Bone marrow (tissue), 2 donors: ENCODE data around the gene PER2.
A peak's percentile ranks its signal among the peaks of the same experiment; 100 is the strongest.
"Not testable (repeated sequence)": the region's sequence is repeated elsewhere in the genome, so short reads cannot be mapped to it uniquely, and the experiment has no call there.

Source experiments
- DNase-seq, 2 donors: peaks; one replicate each; lab custom pipeline; 2025; lab: John Stamatoyannopoulos, UW

The PER2 gene

GRCh38 chr2:238288650-238289573 lies 502 bp upstream of the PER2 start:
- DNase-seq = peak; percentile 86 to 93

- no peak for DNase-seq
These were observed 1.2 kb downstream of the PER2 start for GRCh38 chr2:238286987-238287736.

- DNase-seq = no peak
These were observed 1.9 kb downstream of the PER2 start for GRCh38 chr2:238286551-238286950.

DNA sequence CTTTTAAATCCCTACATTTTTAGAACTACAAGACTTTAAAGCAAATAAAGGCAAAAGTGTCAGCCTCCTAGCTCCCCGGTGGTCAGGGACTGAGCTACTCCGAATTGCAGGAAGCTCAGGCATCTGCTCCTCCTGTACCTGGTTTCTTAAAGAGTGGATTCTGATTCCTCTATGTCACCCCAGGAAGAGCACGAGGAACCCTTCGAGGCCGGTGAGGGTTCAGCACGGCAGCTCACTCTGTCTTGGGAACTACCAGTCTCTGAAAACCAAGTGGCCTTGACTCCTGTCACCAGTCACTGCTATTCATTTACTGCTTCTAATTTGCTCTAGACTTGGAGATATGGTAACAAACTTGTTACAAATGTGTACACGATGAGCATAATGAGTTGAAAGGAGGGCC lies 2.3 kb downstream of the PER2 start:
- DNase-seq = no peak

- no peak for DNase-seq
These were observed 2.7 kb downstream of the PER2 start for GRCh38 chr2:238285653-238286082.

DNA sequence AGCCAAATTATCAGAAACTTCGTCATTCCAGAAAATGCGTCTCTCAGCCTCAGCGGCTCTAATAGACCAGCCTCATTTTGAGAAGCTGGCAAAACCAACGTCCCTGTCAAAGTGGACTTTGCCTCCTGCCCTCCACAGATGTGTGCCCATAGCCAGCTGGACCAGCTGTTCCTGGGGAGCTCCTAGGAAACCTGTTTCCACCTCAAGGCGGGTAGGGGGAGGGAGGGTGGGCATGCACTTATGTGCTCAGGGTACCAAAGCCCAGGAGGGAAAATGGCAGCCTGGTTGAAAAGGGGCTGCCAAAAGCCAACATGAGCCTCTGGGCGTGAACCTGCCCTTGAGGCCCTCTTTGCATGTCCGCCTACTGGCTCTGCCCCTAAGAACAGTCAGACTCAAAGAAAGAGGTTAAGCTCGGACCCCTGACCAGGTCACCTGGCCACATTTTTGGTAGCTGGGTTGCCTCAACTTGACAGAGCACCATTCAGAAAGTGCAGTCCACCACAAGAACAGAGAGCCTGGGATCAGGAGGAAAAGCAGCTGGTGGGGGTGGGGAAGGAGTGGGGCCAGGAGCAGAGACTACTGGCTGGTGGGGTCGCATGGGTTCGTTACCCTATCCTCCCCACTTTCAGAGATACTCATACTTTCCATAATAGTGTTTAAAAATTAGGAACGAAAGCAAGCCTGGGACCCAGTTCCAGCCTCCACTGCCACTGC lies 3.5 kb downstream of the PER2 start:
- no peak for DNase-seq

DNA sequence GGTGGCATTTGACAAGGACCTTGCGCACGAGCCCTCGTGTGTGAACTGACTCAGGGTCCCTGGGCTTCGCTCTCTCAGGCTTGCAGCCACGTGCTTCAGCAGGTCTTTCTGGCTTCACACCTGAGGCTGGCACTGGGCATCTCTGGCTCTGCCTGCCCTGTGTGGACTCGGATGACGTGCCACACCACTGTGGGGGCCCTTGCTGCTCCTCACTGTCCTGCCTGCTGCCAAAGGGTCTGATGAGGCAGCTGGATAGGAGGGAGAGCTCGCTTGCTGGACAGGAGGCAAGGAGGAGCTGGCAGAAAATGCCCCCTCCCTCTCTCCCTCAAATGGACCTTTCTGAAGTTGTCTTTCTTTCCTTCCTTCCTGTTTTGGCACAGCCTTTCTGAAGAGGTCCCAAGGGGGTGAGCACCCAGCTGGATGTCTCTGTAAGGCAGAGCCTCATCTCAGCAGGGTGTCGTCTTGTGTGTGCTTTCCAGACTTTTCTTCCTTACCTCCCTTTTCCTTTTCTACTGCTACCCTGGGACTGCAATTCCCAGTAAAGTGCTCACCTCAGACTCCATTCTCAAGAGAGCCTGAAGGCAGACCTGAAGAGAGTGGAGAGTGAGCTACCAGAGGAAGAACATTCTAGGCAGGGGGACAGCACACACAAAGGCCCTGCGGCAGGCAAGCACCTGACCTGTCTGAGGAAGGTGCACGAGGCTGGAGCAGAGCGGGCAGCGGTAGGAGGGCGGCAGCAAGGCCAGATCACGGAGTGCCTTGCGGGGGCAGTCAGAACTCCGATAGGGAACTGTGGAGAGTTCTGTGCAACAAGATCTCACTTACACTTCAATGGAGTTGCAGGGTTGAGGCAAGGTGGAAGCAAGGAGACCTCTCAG lies 5.3 kb downstream of the PER2 start:
- DNase-seq = no peak

DNA sequence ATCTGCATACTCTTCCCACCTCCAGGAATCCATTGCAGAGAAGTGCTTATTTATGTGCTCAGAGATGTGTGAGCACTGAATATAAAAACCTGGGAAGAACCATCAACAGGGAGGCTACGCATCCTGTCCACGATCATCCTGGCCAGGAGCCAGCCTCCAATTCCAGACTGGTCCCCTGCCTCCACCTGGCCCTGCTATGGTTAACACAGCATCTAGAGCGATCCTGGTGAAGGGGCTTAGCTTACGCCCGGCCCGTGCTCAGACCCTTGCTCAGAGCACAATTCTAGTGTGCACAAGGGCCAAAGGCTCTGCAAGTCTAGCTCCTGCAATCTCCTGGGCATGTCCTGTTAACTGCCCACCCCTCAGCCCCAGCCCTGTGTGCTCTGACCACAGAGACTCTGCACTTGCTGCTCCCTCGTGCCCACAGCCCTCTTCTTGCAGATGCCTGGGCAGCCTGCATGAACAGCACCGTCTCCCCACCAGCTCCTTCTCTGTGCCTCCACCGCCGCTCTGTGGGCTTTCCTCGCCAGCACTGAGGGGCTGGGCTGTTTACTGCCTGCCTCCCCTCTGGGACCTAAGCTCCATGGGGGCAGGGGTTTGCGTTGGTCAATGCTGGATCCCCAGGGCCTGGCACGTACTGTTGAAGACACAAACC lies 6.5 kb downstream of the PER2 start:
- no peak for DNase-seq

- DNase-seq = no peak
These were observed 8.2 kb downstream of the PER2 start for GRCh38 chr2:238280083-238280825.

GRCh38 chr2:238279324-238279682 lies 9.1 kb downstream of the PER2 start:
- DNase-seq = no peak

- DNase-seq = no peak
These were observed 9.6 kb downstream of the PER2 start for GRCh38 chr2:238278626-238279323.

- DNase-seq = no peak
These were observed 10.7 kb downstream of the PER2 start for GRCh38 chr2:238277695-238278094.

DNA sequence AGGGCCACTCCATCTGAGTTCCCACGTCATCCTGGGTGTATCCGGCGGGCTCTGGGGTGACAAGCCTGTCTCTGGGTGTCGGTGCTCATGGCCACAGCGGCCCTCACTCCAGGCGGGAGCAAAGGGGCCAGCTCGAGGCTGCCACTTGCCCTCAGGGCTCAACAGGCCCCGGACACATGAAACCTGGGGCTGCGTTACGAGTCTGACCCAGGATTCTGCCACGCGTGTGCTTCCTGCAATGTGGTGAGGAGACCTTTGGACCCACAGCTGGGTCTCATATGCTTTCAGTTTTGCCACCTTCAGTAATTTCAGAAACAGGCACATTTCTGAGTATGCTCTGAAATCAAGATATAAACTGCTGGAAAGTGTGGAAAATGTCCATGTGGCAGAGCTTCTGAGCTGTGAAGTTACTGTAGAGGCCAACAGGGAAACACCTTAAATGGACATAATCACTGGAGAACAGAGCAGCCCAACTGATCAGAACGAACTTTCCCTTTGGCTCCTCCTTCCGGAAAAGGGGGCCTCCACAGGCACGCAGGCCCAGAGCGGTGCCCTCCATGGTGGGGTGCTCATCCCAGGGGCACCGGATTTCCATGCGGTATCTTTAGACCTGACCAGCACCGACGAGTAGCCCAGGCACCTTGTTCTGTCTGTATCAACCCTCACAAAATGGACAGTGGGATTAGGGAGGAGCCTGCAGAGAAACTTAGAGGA lies 14.1 kb downstream of the PER2 start:
- no peak for DNase-seq

GRCh38 chr2:238273433-238273832 lies 15.0 kb downstream of the PER2 start:
- DNase-seq = not testable (repeated sequence)

DNA sequence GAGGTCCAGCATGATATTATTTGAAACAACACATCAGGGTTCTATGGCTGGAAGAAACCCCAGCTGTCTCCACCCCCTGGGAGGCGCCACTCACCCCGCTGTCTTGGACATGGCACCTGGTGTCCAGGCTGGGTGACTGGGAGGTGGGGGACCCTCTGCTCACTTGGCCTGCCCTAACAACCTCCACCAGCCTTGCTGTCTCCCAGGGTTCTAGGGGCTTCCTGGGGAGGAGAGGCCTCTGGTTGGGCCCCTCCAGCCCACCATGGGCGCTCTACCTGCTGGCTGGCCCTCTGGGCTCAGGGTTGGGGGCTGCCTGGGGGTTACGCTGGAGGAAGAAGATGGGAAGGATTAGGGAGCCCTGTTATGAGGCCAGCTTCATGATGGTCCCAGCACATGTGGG lies 16.3 kb downstream of the PER2 start:
- DNase-seq = no peak

DNA sequence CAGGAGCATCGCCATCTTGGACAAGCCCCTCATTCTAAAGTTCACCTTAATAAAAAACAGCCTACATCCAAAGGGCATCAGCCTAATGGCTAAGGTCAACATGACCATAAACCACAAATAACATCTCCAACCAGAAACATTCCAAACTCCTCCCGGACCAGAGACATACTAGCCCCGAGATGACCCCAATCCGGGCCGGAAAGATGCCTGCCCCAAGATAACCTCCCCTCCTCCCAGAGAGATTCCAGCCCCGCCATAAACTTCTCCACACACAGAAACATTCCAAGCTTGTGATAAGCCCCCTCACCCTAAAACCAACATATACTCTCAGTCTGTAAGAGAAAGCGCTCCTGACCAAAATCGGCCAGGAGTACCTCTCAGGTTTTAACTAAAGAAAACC lies 16.7 kb downstream of the PER2 start:
- DNase-seq = not testable (repeated sequence)

- no peak for DNase-seq
These were observed 17.3 kb downstream of the PER2 start for GRCh38 chr2:238271061-238271554.

GRCh38 chr2:238270606-238271005 lies 17.8 kb downstream of the PER2 start:
- DNase-seq = no peak

- DNase-seq = no peak
These were observed 18.7 kb downstream of the PER2 start for GRCh38 chr2:238269741-238270140.
